Lower leg skin (tissue), 3 donors: Measurements from ENCODE around the gene DUSP3.

Source experiments
- POLR2A ChIP-seq, 2 donors: fragments of 450-650 bp; IDR thresholded peaks; one replicate each; pipeline ENCODE4 v1.6.1; 2016 to 2017; ENCODE audit warnings: antibody characterized with exemption in 2 of 2, mild to moderate bottlenecking in 1 of 2, moderate library complexity in 1 of 2
- TF ChIP-seq, protein P1 (sequence below), 3 donors: fragments of 450-650 bp; IDR thresholded peaks; one replicate each; pipeline ENCODE4 v1.5.1; 2016; ENCODE audit warnings: antibody characterized with exemption in 3 of 3, mild to moderate bottlenecking in 3 of 3, moderate library complexity in 2 of 3

DNA sequence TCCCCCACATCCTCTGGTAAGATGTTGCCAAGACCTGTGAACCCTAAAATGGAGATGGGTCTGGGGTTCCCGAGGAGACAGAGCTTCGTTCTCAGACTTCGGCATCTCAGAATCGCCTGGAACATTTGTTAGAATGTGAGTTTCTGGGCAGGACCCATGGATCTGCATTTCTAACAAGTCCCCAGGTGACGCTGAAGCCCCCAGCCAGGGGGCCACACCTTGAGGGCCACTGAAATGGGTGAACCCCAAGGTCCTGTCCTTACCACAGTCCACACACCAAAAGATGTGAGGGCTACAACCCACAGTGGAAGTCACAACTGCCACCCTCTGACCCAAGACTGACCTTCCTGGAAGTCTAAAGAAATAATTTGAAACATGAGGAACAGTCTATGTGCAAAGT, 40.2 kb upstream of the DUSP3 start:
- TF ChIP-seq, protein P1, sequence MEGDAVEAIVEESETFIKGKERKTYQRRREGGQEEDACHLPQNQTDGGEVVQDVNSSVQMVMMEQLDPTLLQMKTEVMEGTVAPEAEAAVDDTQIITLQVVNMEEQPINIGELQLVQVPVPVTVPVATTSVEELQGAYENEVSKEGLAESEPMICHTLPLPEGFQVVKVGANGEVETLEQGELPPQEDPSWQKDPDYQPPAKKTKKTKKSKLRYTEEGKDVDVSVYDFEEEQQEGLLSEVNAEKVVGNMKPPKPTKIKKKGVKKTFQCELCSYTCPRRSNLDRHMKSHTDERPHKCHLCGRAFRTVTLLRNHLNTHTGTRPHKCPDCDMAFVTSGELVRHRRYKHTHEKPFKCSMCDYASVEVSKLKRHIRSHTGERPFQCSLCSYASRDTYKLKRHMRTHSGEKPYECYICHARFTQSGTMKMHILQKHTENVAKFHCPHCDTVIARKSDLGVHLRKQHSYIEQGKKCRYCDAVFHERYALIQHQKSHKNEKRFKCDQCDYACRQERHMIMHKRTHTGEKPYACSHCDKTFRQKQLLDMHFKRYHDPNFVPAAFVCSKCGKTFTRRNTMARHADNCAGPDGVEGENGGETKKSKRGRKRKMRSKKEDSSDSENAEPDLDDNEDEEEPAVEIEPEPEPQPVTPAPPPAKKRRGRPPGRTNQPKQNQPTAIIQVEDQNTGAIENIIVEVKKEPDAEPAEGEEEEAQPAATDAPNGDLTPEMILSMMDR (IDR thresholded peaks at IDR 0.05): no peak
- TF ChIP-seq POLR2A (IDR thresholded peaks at IDR 0.05): no peak
